Inflammatory macrophage treated with lipopolysaccharide for 4 hours (primary cell): ENCODE measurements around the gene CAVIN2.

ENCODE experiments used
- DNase-seq: peaks from one replicate; pipeline ENCODE4 v3.0.0-alpha.2; 2020

The CAVIN2 gene

GRCh38 chr2:191864628-191865374 lies 17.9 kb upstream of the CAVIN2 start:
- DNase-seq, result peak; percentile 80

DNA sequence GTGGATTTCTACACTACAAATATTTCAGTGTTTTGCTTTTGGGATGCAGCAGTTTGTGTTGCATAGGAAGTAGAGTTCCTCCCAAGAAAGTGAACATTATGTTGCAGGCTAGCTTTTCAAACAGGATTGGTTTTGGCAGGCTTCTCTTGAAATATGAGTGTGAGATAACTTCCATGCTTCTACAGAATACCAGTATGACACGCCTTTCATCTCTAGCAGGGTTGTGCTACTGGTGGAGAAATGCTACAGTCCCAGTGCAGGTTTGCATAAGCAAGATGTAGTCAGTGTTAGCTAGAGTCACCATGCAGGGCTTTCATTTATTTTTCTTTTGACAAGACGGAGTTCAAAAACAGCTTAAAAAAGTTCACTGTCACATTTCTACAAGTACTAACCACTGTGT lies 17.1 kb upstream of the CAVIN2 start:
- no peak for DNase-seq

DNA sequence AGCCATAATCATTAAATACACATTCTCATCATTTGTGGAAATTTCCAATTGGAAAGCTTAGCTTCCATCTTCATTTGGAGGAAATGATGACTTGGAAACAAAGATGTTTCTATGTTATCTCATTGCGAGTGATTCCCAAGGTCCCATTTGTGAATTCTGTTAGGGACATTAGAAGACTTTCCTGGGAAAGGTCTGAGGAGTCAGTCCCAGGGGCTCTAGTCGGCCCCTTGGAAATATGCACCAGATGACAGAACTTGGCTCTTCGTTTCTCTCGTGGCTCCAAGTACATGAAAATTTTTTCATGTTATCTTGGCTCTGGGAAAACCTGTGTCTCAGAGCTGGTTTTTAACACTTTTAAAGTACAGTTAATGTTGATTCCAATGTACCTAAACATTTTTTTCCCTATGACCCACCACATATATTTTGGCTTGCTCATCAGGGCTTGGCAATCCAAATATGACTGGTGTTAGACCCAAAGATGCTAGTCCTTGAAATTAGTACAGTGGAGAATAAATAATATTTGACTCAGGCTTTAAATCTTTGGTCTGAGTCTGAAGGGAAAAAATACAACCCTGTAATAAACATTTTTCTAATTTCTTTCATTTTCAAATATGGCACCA lies 15.4 kb upstream of the CAVIN2 start:
- DNase-seq, result no peak

GRCh38 chr2:191860760-191861466 lies 14.0 kb upstream of the CAVIN2 start:
- no peak for DNase-seq

GRCh38 chr2:191859681-191860080 lies 12.8 kb upstream of the CAVIN2 start:
- DNase-seq, result no peak

GRCh38 chr2:191857886-191858285 lies 11.0 kb upstream of the CAVIN2 start:
- DNase-seq, result no peak

DNA sequence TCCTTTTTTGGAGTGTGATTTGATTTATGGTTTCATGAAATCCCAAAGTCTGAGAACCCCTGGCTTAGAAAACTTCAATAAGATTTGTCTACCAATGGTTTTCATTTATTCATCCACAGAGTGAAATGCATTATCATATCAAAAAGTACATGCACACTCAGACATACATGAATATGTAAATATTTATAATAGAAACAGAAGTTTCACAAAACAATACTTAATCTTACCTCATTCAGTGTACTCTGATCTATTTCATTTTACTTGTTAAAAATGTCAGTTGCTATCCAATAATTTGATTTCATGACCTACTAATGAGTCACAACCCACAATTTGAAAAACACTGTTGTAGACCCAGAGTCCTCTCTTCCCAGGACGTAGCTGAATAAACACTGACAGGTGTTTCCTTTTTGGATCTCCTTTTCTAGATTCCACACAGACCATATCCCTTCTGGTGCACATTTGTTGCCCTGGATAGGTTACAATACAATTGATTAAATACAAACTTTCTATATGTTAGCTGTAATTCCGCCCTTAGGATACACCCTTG lies 10.4 kb upstream of the CAVIN2 start:
- no peak for DNase-seq

DNA sequence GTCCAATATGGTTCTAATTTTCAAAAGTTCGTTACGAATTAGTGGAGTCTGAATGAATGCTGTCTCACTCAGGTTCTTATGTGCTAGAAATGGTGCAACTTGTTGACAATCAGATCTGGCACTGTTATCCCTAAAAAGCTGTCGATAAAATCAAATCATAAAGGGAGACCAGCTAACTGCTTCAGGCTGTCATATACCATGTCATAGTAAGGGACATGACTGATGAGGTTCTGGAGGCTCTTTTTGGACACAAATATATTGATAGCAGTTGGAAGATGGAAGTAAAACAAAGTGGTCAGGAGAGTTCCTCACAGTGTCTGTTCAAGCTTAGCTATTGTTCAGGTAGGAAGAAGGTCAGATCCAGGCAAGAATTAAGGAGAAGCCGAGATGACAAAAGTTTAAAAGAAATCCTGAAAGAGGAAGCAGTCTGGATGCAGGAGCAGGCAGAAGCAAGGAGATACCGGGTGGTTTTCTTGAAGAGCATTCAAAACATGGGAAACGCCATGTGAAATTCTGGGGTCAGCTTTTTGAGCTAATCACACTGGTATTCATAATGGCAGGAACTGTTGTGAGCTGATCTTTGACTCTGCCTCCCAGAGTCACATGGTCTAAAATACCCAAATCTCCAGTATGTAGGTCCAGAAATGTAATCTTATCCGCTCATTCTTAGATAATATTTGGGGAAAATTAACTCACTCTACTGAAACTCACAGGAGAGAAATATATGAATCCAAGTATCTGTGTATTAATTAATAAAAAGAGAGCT lies 9.4 kb upstream of the CAVIN2 start:
- DNase-seq, result no peak

DNA sequence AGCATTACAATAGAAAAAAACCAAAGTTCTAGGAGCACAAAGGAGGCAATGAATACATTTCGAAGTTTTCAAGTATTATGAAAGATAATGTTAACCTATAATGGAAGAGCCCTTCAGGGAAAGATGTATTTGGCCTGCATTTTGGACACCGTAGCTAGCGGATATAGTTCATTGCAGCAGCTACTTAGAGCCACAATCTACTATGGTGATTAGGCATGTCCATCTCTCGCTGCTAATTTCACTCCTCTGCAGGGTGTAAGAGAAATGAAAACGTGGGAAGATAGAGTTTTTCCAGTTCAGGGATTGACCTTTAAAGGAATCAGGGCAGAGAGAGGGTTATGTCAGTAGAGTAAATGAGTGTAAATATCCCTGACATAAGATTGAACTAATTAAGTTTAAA lies 8.5 kb upstream of the CAVIN2 start:
- no peak for DNase-seq

DNA sequence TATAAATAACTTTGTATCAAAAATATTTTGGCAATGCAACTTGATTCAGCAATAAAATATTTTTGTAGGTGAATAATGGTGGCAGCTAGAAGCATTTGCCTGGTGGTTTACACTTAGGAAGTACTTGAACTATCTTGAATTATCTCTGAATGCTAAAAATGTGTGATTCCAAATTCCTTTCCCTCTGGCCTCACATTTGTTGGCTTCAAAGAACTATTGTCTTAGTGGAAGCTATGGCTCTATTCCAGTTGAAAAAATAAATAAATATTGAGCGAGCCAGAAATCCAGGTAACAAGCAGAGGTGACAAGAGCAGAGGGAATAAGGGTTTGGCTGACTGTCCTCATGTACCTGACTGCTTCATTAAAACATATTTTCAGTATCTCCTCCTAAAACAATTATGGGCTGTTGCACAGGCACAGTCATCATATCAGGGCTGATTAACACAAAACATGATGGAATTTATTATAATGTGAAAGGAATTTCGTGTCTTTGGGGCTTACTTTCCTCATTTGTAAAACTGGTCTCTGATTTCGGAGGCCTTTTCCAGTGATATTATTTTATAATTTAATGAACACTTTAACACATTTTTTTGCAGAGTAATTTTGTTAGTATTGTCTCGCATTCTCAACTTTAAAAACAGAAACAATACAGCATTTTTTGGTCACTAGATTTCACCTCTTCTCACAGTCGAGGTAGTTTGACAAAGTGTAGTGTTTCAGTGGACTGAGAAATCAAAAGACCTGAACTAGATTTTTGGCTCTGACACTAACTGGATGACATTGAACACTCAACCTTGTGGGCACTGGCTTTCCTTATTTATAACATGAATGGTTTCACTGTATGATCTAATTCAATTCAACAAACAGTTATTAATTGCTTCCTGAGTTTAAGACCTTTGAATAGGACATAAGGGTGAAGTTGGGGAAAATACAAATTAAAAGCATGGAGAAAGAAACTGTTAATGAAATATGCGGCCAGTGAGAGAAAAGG lies 7.8 kb upstream of the CAVIN2 start:
- no peak for DNase-seq

GRCh38 chr2:191853843-191854242 lies 7.0 kb upstream of the CAVIN2 start:
- DNase-seq, result no peak

GRCh38 chr2:191851158-191851557 lies 4.3 kb upstream of the CAVIN2 start:
- DNase-seq, result no peak

DNA sequence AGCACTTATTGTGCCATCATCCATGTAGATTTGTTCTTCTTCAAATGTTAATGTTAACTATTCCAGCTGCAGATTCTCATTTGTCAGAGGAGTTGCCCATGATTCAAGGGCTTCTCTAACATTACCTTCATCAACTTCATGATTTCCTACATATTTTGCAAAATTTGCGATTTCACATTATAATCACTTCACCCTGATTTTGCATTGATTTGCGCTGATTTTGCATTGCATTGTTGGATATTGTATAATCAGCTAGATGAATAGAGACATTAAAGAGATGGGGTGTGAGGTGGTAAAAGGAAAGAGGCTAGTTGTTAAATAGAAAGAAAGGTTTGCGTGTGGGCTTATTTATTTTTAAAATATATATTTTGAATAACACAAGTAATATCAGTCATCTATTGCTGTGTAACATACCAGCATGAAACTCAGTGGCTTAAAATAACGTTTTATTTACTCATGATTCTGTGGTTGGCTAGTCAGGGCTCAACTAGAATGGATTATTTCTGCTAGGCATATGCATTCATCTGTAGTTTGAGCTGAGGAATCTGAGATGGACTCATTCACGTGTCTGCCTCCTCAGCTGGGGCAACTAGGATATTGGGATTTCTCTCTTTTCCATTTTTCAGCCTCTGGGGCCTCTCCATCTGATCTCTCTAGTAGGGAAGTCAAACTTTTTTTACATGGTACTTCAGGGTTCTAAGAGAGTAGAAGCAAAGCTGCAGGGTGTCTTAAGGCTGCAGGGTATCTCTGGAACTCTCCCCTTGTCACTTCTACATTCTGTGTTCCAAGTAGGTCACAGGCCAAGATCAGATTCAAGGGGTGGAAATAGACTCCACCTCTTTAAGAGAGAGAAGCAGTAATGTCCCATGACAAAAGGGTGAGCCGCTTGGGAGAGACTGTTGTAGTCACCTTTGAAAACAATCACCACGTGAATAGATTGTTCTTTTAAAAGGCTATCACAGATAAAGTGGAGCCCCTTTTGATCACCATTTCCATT lies 2.2 kb upstream of the CAVIN2 start:
- no peak for DNase-seq

GRCh38 chr2:191847764-191848163 lies 876 bp upstream of the CAVIN2 start:
- DNase-seq, result no peak

DNA sequence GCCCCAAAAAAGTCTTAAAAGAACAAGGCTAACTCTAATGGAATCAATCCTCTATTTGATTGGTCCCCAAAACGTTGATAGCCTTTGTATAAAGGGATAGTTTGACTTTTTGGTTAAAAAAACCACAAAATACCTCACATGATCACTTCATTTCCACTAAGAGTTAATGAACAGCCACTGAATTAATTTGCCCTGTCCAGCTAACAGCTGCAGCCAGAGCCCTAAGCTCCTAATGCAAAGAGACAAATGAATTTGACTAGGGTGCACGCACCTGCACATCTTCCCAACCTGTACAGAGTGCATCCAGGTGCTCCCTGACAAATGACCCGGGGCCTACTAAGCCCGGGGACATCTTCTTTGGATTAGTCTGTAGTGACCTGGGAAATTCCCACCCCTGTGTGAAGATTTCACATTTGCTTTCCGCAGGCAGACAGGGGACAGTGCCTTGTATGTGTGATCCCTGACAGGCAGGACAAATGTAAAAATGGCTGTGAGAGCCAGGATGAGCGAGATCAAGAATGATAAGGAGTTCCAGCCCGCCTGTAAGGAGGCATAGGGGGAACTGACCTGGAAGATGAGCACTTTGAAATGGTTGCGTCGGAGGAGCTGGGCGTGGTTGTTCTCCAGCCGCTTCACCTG lies 893 bp downstream of the CAVIN2 start:
- DNase-seq, result no peak

GRCh38 chr2:191845248-191845715 lies 1.6 kb downstream of the CAVIN2 start:
- DNase-seq, result no peak

- DNase-seq, result no peak
Measured at GRCh38 chr2:191844706-191845105, 2.2 kb downstream of the CAVIN2 start.

DNA sequence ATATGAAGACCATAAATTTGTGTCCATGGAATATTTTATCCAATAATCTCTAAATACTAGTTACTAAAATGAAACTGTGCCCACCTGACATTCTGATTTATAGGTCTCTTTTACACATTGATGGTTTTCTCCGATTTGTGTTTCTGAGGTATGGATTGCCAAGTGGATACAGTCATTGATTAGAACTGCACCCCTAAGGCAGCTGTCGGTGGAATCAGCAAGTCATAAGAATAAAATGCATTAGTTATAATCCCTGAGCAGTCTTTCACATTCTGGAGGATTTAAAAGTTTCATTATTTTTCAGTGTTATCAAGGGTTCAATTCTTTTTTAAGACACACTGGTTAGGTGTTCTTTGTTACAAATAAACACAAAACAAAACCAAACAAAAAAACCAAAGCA lies 6.0 kb downstream of the CAVIN2 start:
- DNase-seq, result no peak

- DNase-seq, result no peak
Measured at GRCh38 chr2:191839918-191840804, 6.7 kb downstream of the CAVIN2 start.
